Type B pancreatic cell (in vitro differentiated cells): Measurements from ENCODE around the gene TCEANC2. TPM values are rescaled to one million over a fixed set of nuclear protein-coding genes. Genes with fewer than 3 reads are reported as not detected.

ENCODE experiments used
- DNase-seq: peaks from one replicate; pipeline ENCODE4 v3.0.0; 2021; ENCODE audit warnings: mixed read lengths; ENCODE audit not compliant: unreplicated experiment; ENCODE audit errors: extremely low spot score
- H3K27ac Mint-ChIP-seq: 2 replicates; pipeline ENCODE4 v1.8.0; 2021; ENCODE audit warnings: mild to moderate bottlenecking, mixed read lengths
- H3K27me3 Mint-ChIP-seq: 2 replicates; pipeline ENCODE4 v1.8.0; 2021; ENCODE audit warnings: mixed read lengths
- H3K36me3 Mint-ChIP-seq: 2 replicates; pipeline ENCODE4 v1.8.0; 2021; ENCODE audit warnings: mixed read lengths
- H3K4me1 Mint-ChIP-seq: one replicate; pipeline ENCODE4 v1.8.0; 2021; ENCODE audit warnings: mixed read lengths; ENCODE audit not compliant: unreplicated experiment
- H3K4me3 Mint-ChIP-seq: 2 replicates; pipeline ENCODE4 v1.8.0; 2021; ENCODE audit warnings: mild to moderate bottlenecking, mixed read lengths
- H3K9me3 Mint-ChIP-seq: 2 replicates; pipeline ENCODE4 v1.8.0; 2021; ENCODE audit warnings: mixed read lengths
- CTCF ChIP-seq: fragments of 200-600 bp; sonication (generic); conservative IDR thresholded peaks from 2 replicates; pipeline ENCODE4 v1.5.0; 2021; ENCODE audit warnings: antibody characterized with exemption, mild to moderate bottlenecking
- total RNA-seq: library from RNA; stranded (reverse); gene quantifications from 2 replicates; pipeline ENCODE4 v1.2.1, GENCODE V29; 2021; ENCODE audit warnings: low replicate concordance

The TCEANC2 gene
- total RNA-seq, 1 donor from 2014 or later: 7.6 TPM

GRCh38 chr1:54051933-54052430, 1.4 kb upstream of the TCEANC2 start:
- no peaks in the 10 kb centered on the region for H3K27me3 Mint-ChIP-seq
- H3K9me3 Mint-ChIP-seq: no peaks in the 10 kb centered on the region
- H3K4me3 Mint-ChIP-seq: no peak overlapping the region
- no peak for TF ChIP-seq CTCF
- DNase-seq: no peak
- H3K27ac Mint-ChIP-seq: no peak overlapping the region
- no peaks in the 10 kb centered on the region for H3K36me3 Mint-ChIP-seq
- peaks cover 23% of the 10 kb centered on the region for H3K4me1 Mint-ChIP-seq

- Mint-ChIP-seq H3K27me3 (no peaks in the 10 kb centered on the region), H3K4me3 (no peak overlapping the region), H3K4me1 (peaks cover 18% of the 10 kb centered on the region), H3K27ac (no peak overlapping the region), H3K9me3 (no peaks in the 10 kb centered on the region), H3K36me3 (peaks cover 2% of the 10 kb centered on the region)
- DNase-seq: no peak
- TF ChIP-seq CTCF: no peak
These were observed 926 bp upstream of the TCEANC2 start for GRCh38 chr1:54052431-54052933.

- TF ChIP-seq CTCF: no peak
- no peak for DNase-seq
- Mint-ChIP-seq H3K27ac (no peak overlapping the region), H3K27me3 (no peaks in the 10 kb centered on the region), H3K9me3 (no peaks in the 10 kb centered on the region), H3K4me3 (no peak overlapping the region), H3K4me1 (peaks cover 12% of the 10 kb centered on the region), H3K36me3 (peaks cover 6% of the 10 kb centered on the region)
These were observed 483 bp downstream of the TCEANC2 start for GRCh38 chr1:54053745-54054437.

GRCh38 chr1:54054438-54054749, 986 bp downstream of the TCEANC2 start:
- no peak for TF ChIP-seq CTCF
- Mint-ChIP-seq H3K4me1 (peaks cover 12% of the 10 kb centered on the region), H3K9me3 (no peaks in the 10 kb centered on the region), H3K27me3 (no peaks in the 10 kb centered on the region), H3K4me3 (no peak overlapping the region), H3K27ac (no peak overlapping the region), H3K36me3 (peaks cover 6% of the 10 kb centered on the region)
- DNase-seq: no peak

- Mint-ChIP-seq H3K9me3 (no peaks in the 10 kb centered on the region), H3K36me3 (no peaks in the 10 kb centered on the region), H3K27me3 (no peaks in the 10 kb centered on the region), H3K4me3 (no peak overlapping the region), H3K27ac (no peak overlapping the region), H3K4me1 (no peaks in the 10 kb centered on the region)
- no peak for DNase-seq
- TF ChIP-seq CTCF: no peak
These were observed 10.9 kb downstream of the TCEANC2 start for GRCh38 chr1:54064299-54064698.
